K562 (cell line): ENCODE data around the gene DCUN1D4. TPM values are rescaled to one million over a fixed set of nuclear protein-coding genes. Genes with fewer than 3 reads are reported as not detected.

Experiments
- CREM ChIP-seq: IDR thresholded peaks from 2 replicates; pipeline ENCODE4 v1.6.1; 2014; ENCODE audit warnings: antibody characterized with exemption, low read depth
- DMBX1 ChIP-seq: fragments of 250-450 bp; sonication (Bioruptor Pico); IDR thresholded peaks from 2 replicates; pipeline ENCODE4 v1.8.0; 2022; ENCODE audit warnings: inconsistent platforms, mild to moderate bottlenecking, moderate library complexity, borderline replicate concordance
- ELF2 ChIP-seq: fragments of 250-450 bp; sonication (Bioruptor Pico); IDR thresholded peaks from 2 replicates; pipeline ENCODE4 v1.5.0; 2021; ENCODE audit warnings: mild to moderate bottlenecking
- ELF4 ChIP-seq: fragments of 450-650 bp; formaldehyde crosslinking; IDR thresholded peaks from 2 replicates; pipeline ENCODE4 v1.4.0; 2022; ENCODE audit warnings: missing genetic modification characterization
- EZH2 ChIP-seq: IDR thresholded peaks from 2 replicates; pipeline ENCODE4 v1.6.1; 2012; ENCODE audit warnings: low read depth, mild to moderate bottlenecking, inconsistent platforms, low read length, borderline replicate concordance
- GATAD2B ChIP-seq: fragments of 450-650 bp; IDR thresholded peaks from 2 replicates; pipeline ENCODE4 v1.6.1; 2017; ENCODE audit warnings: mild to moderate bottlenecking, borderline replicate concordance
- GTF2B ChIP-seq: IDR thresholded peaks from 2 replicates; pipeline ENCODE4 v1.6.1; 2011; ENCODE audit not compliant: insufficient read length; ENCODE audit errors: extremely low read depth
- KLF10 ChIP-seq: fragments of 250-450 bp; sonication (Bioruptor Pico); IDR thresholded peaks from 2 replicates; pipeline ENCODE4 v1.6.1; 2021; ENCODE audit warnings: matching md5 sums
- MAZ ChIP-seq, 2 experiments: fragments of 450-650 bp in 1 of 2; sonication (generic) in 1 of 2; formaldehyde crosslinking; IDR thresholded peaks in 1 of 2; conservative IDR thresholded peaks in 1 of 2; 2 replicates each; pipeline versions ENCODE4 v1.4.0 to v1.5.0; 2020; ENCODE audit warnings: mild to moderate bottlenecking in 1 of 2, missing genetic modification reagents in 1 of 2
- MTA2 ChIP-seq: fragments of 450-650 bp; IDR thresholded peaks from 2 replicates; pipeline ENCODE4 v1.6.1; 2016; ENCODE audit warnings: low read depth
- NFATC3 ChIP-seq: fragments of 450-650 bp; IDR thresholded peaks from 2 replicates; pipeline ENCODE4 v1.6.1; 2017; ENCODE audit warnings: mild to moderate bottlenecking
- NFRKB ChIP-seq: fragments of 450-650 bp; IDR thresholded peaks from 2 replicates; pipeline ENCODE4 v1.6.1; 2016; ENCODE audit warnings: low read depth
- POLR2G ChIP-seq: fragments of 200-400 bp; formaldehyde crosslinking; IDR thresholded peaks from 2 replicates; pipeline ENCODE4 v1.6.1; 2017; ENCODE audit warnings: low read depth, mild to moderate bottlenecking, antibody characterized with exemption, low read length, moderate library complexity
- PYGO2 ChIP-seq: fragments of 450-650 bp; IDR thresholded peaks from 2 replicates; pipeline ENCODE4 v1.6.1; 2016; ENCODE audit warnings: mild to moderate bottlenecking, missing genetic modification characterization, moderate library complexity, missing compliant biosample characterization
- RBFOX2 ChIP-seq: fragments of 200-400 bp; formaldehyde crosslinking; IDR thresholded peaks from 2 replicates; pipeline ENCODE4 v1.6.1; 2017; ENCODE audit warnings: low read depth, mild to moderate bottlenecking, low read length, moderate library complexity
- SRSF7 ChIP-seq: fragments of 200-400 bp; formaldehyde crosslinking; optimal IDR thresholded peaks from 2 replicates; pipeline ENCODE3; 2017; ENCODE audit warnings: mild to moderate bottlenecking, low read depth, low read length
- SRSF9 ChIP-seq: fragments of 200-400 bp; formaldehyde crosslinking; IDR thresholded peaks from 2 replicates; pipeline ENCODE4 v1.6.1; 2017; ENCODE audit warnings: low read depth, low read length, borderline replicate concordance
- TCFL5 ChIP-seq: fragments of 250-450 bp; sonication (Bioruptor Pico); conservative IDR thresholded peaks from 2 replicates; pipeline ENCODE4 v1.6.1; 2021; ENCODE audit warnings: mild to moderate bottlenecking, moderate library complexity, matching md5 sums
- TEAD1 ChIP-seq, 2 experiments: fragments of 450-650 bp in 1 of 2; sonication (generic) in 1 of 2; formaldehyde crosslinking; IDR thresholded peaks; 2 replicates each; pipeline versions ENCODE4 v1.4.0 to v1.8.0; 2020 to 2022; ENCODE audit warnings: mild to moderate bottlenecking in 2 of 2, missing genetic modification reagents in 1 of 2
- WHSC1 ChIP-seq: IDR thresholded peaks from one replicate; pipeline ENCODE4 v1.6.1; 2012; ENCODE audit warnings: low read length, control low read depth, inconsistent platforms
- ZBED1 ChIP-seq: IDR thresholded peaks from 2 replicates; pipeline ENCODE4 v1.6.1; 2014
- ZNF184 ChIP-seq: sonication (generic); formaldehyde crosslinking; IDR thresholded peaks from 2 replicates; pipeline ENCODE4 v1.5.0; 2020; ENCODE audit warnings: missing genetic modification reagents
- polyA plus RNA-seq, 8 experiments: library from polyadenylated mRNA; depleted of rRNA in 4 of 8; stranded (reverse) in 5 of 8; unstranded in 3 of 8; fragments of >200 nt; fragmentation: Nextera tagmentation in 2 of 8; fragmentation: Illumina TruSeq in 1 of 8; extraction: Ambion mirVana in 2 of 8; extraction: Trizol in 1 of 8; gene quantifications; 2 replicates each; pipeline versions ENCODE4 v1.2.1 to v1.2.3, GENCODE V29; 2011 to 2014; ENCODE audit warnings: inconsistent platforms in 1 of 8, missing spikeins in 1 of 8
- total RNA-seq, 7 experiments: library from RNA; depleted of rRNA in 6 of 7; stranded (reverse); fragments of >200 nt in 6 of 7; fragmentation: Illumina TruSeq in 2 of 7; extraction: Trizol in 2 of 7; gene quantifications; 2 replicates each; pipeline versions ENCODE4 v1.2.1 to v1.2.3, GENCODE V29; 2011 to 2021; ENCODE audit warnings: low replicate concordance in 1 of 7
- TF ChIP-seq, protein P1 (sequence below): fragments of 450-650 bp; conservative IDR thresholded peaks from 2 replicates; pipeline ENCODE4 v1.6.1; 2016; ENCODE audit warnings: missing genetic modification characterization, low read depth, mild to moderate bottlenecking, missing compliant biosample characterization, moderate library complexity
- TF ChIP-seq, protein P2 (sequence below): fragments of 250-450 bp; sonication (Bioruptor Pico); IDR thresholded peaks from 2 replicates; pipeline ENCODE4 v1.9.0; 2021; ENCODE audit warnings: mild to moderate bottlenecking, inconsistent platforms
- TF ChIP-seq, protein P3 (sequence below): fragments of 450-650 bp; IDR thresholded peaks from 2 replicates; pipeline ENCODE4 v1.6.1; 2014; ENCODE audit warnings: low read depth, mild to moderate bottlenecking, moderate library complexity, borderline replicate concordance

DCUN1D4 gene
- total and polyA plus RNA-seq, 9 of the 15 experiments (the other 6 are each of a cell fraction or from before 2014, with no cell fraction given): 15.1 to 73.5 (median 23.0) TPM

DNA sequence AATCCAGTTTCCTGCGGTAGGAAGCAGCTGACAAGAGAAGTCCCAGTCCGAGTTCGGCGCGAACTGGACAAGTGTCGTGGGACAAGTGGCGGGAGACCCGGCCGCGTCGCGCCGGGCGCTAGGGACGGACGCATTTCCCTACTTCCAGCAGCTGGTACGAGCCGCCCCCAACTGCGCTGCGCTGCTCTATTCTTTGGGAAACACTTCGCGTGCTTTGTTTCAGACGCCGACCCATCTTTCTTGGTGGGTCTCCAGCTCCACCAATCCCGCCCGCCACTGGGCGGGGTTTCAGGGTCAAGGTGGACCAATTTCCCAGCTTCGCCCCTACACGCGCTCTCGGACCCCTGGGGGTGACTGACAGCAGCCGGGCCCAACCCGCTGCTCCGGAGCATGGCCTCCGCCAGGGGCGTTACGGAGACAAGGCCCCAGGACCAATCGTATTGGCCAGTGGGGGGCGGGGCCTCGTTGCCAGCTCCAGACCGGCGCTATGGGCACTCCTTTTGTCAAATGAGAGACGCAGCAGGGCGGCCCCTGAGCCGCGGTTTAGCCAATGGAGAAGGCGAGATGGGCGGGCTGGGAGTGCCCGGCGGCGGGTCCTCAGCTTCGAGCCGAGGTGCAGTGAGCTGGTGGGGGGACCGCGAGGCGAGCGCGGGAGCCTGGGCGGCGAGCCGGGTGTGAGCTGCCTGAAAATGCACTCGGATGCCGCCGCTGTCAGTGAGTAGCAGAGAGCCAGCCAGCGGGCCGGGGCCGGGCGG lies at the start of gene DCUN1D4 (continued):
- peak; percentile 93 for TF ChIP-seq POLR2G
- TF ChIP-seq MAZ (CRISPR knock-in tag; conservative IDR thresholded peaks at IDR 0.05 in 1 of 2, IDR thresholded peaks at IDR 0.05 in 1 of 2): peak; percentile 61 to 82; a peak in 2 of 4 replicates
- TF ChIP-seq CREM: peak; percentile 83
- no peak for TF ChIP-seq ELF4
- TF ChIP-seq MTA2: no peak
- TF ChIP-seq, protein P1, sequence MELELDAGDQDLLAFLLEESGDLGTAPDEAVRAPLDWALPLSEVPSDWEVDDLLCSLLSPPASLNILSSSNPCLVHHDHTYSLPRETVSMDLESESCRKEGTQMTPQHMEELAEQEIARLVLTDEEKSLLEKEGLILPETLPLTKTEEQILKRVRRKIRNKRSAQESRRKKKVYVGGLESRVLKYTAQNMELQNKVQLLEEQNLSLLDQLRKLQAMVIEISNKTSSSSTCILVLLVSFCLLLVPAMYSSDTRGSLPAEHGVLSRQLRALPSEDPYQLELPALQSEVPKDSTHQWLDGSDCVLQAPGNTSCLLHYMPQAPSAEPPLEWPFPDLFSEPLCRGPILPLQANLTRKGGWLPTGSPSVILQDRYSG (tag): no peak
- no peak for TF ChIP-seq GTF2B
- TF ChIP-seq KLF10: no peak
- TF ChIP-seq SRSF9: no peak
- TF ChIP-seq, protein P2, sequence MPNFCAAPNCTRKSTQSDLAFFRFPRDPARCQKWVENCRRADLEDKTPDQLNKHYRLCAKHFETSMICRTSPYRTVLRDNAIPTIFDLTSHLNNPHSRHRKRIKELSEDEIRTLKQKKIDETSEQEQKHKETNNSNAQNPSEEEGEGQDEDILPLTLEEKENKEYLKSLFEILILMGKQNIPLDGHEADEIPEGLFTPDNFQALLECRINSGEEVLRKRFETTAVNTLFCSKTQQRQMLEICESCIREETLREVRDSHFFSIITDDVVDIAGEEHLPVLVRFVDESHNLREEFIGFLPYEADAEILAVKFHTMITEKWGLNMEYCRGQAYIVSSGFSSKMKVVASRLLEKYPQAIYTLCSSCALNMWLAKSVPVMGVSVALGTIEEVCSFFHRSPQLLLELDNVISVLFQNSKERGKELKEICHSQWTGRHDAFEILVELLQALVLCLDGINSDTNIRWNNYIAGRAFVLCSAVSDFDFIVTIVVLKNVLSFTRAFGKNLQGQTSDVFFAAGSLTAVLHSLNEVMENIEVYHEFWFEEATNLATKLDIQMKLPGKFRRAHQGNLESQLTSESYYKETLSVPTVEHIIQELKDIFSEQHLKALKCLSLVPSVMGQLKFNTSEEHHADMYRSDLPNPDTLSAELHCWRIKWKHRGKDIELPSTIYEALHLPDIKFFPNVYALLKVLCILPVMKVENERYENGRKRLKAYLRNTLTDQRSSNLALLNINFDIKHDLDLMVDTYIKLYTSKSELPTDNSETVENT: peak; percentile 67; the same call in 1 of the 2 replicates
- no peak for TF ChIP-seq TCFL5 (CRISPR knock-in tag)
- TF ChIP-seq SRSF7: no peak
- no peak for TF ChIP-seq TEAD1 (CRISPR knock-in tag; IDR thresholded peaks at IDR 0.05)
- TF ChIP-seq ZBED1: no peak
- TF ChIP-seq GATAD2B: no peak
- TF ChIP-seq ELF2 (CRISPR knock-in tag): no peak
- TF ChIP-seq NFATC3: no peak
- TF ChIP-seq EZH2: no peak
- TF ChIP-seq RBFOX2: peak; percentile 90
- no peak for TF ChIP-seq NFRKB
- TF ChIP-seq ZNF184 (CRISPR knock-in tag): no peak
- TF ChIP-seq, protein P3, sequence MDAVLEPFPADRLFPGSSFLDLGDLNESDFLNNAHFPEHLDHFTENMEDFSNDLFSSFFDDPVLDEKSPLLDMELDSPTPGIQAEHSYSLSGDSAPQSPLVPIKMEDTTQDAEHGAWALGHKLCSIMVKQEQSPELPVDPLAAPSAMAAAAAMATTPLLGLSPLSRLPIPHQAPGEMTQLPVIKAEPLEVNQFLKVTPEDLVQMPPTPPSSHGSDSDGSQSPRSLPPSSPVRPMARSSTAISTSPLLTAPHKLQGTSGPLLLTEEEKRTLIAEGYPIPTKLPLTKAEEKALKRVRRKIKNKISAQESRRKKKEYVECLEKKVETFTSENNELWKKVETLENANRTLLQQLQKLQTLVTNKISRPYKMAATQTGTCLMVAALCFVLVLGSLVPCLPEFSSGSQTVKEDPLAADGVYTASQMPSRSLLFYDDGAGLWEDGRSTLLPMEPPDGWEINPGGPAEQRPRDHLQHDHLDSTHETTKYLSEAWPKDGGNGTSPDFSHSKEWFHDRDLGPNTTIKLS: peak; percentile 38; the same call in 1 of the 2 replicates
- no peak for TF ChIP-seq WHSC1
- TF ChIP-seq DMBX1 (CRISPR knock-in tag): no peak
- TF ChIP-seq PYGO2 (tag): no peak
